ENCODE measurements around the gene FAM219B.

- TF ChIP-seq STAT1 (IDR thresholded peaks at IDR 0.05; ENCODE audit: unreplicated experiment) (no peak), CTCF (conservative IDR thresholded peaks at IDR 0.05; ENCODE audit: low read depth in 2 of 2) (no peak), JUNB (IDR thresholded peaks at IDR 0.05; ENCODE audit: unreplicated experiment) (no peak)
Observed at GRCh38 chr15:74892313-74892712, 14.3 kb downstream of the FAM219B start.
